Stimulated activated naive B cell treated with anti-CD40 and anti-IgM and Interleukin-4, amounts not matched to agents 10 μg/mL and 1 μg/mL and 100 μg/mL, for 72 hours (primary cell): ENCODE results near the gene CXXC5.
A peak's percentile ranks its signal among the peaks of the same experiment; 100 is the strongest.

Experiments used
- ATAC-seq, 2 donors: fragments of 150-1000 bp; cut with Tn5 transposase; replicated peaks; 2 replicates each; pipeline ENCODE4 v1.10.0; 2021; ENCODE audit warnings: moderate library complexity in 1 of 2
- DNase-seq: peaks from one replicate; pipeline ENCODE4 v3.0.0; 2021
- H3K27ac Mint-ChIP-seq: one replicate; pipeline ENCODE4 v1.8.0; 2022; ENCODE audit warnings: mild to moderate bottlenecking, mixed read lengths
- H3K27me3 Mint-ChIP-seq, 2 donors: one replicate each; pipeline ENCODE4 v1.8.0; 2022; ENCODE audit warnings: mixed read lengths in 2 of 2
- H3K36me3 Mint-ChIP-seq, 2 donors: one replicate each; pipeline ENCODE4 v1.8.0; 2022; ENCODE audit warnings: mixed read lengths in 2 of 2, mild to moderate bottlenecking in 1 of 2
- H3K4me1 Mint-ChIP-seq, 2 donors: one replicate each; pipeline ENCODE4 v1.8.0; 2022; ENCODE audit warnings: mixed read lengths in 2 of 2, mild to moderate bottlenecking in 1 of 2
- H3K4me3 Mint-ChIP-seq, 2 donors: one replicate each; pipeline ENCODE4 v1.8.0; 2022; ENCODE audit warnings: mild to moderate bottlenecking in 2 of 2, mixed read lengths in 2 of 2, moderate library complexity in 1 of 2
- H3K9me3 Mint-ChIP-seq, 2 donors: one replicate each; pipeline ENCODE4 v1.8.0; 2022; ENCODE audit warnings: mixed read lengths in 2 of 2, mild to moderate bottlenecking in 1 of 2

The CXXC5 gene

GRCh38 chr5:139701056-139701741, 53.0 kb downstream of the CXXC5 start:
- H3K27me3 Mint-ChIP-seq = peaks cover 23 to 25% of the 10 kb centered on the region in 2 donors
- peaks cover 50 to 65% of the 10 kb centered on the region in 2 donors for H3K4me1 Mint-ChIP-seq
- H3K36me3 Mint-ChIP-seq = no peaks in the 10 kb centered on the region
- DNase-seq (no peak), ATAC-seq (peak; percentile 7 to 15)
- H3K9me3 Mint-ChIP-seq = no peaks in the 10 kb centered on the region
- peak overlapping the region; percentile 43 to 51 for H3K4me3 Mint-ChIP-seq
- peak overlapping the region; percentile 28 for H3K27ac Mint-ChIP-seq

GRCh38 chr5:139702548-139702947, 54.4 kb downstream of the CXXC5 start:
- H3K4me1 Mint-ChIP-seq = peaks cover 45 to 61% of the 10 kb centered on the region in 2 donors

GRCh38 chr5:139704748-139705147, 56.6 kb downstream of the CXXC5 start:
- ATAC-seq (no peak), DNase-seq (no peak)
- peaks cover 14 to 15% of the 10 kb centered on the region in 2 donors for H3K27me3 Mint-ChIP-seq
- no peaks in the 10 kb centered on the region for H3K9me3 Mint-ChIP-seq
- H3K27ac Mint-ChIP-seq = no peak overlapping the region
- H3K36me3 Mint-ChIP-seq = no peaks in the 10 kb centered on the region
- no peak overlapping the region for H3K4me3 Mint-ChIP-seq
- H3K4me1 Mint-ChIP-seq = peaks cover 40 to 57% of the 10 kb centered on the region in 2 donors

More at GRCh38 chr5:139702548-139702947, 54.4 kb downstream of the CXXC5 start:
- Mint-ChIP-seq H3K27ac (no peak overlapping the region), H3K4me3 (no peak overlapping the region), H3K36me3 (no peaks in the 10 kb centered on the region), H3K27me3 (peaks cover 21 to 23% of the 10 kb centered on the region in 2 donors), H3K9me3 (no peaks in the 10 kb centered on the region)
- ATAC-seq (no peak), DNase-seq (no peak)

- H3K27ac Mint-ChIP-seq = peak overlapping the region; percentile 51
Observed at GRCh38 chr5:139705191-139705590, 57.0 kb downstream of the CXXC5 start.

GRCh38 chr5:139705655-139706587, 57.8 kb downstream of the CXXC5 start:
- DNase-seq (no peak), ATAC-seq (no peak)
- no peaks in the 10 kb centered on the region for H3K36me3 Mint-ChIP-seq
- H3K4me3 Mint-ChIP-seq = no peak overlapping the region
- peaks cover 41 to 63% of the 10 kb centered on the region in 2 donors for H3K4me1 Mint-ChIP-seq
- H3K27me3 Mint-ChIP-seq = peaks cover 12 to 15% of the 10 kb centered on the region in 2 donors
- no peaks in the 10 kb centered on the region for H3K9me3 Mint-ChIP-seq
- H3K27ac Mint-ChIP-seq = peak overlapping the region; percentile 51

More at GRCh38 chr5:139705191-139705590, 57.0 kb downstream of the CXXC5 start:
- Mint-ChIP-seq H3K4me3 (no peak overlapping the region), H3K36me3 (no peaks in the 10 kb centered on the region), H3K9me3 (no peaks in the 10 kb centered on the region), H3K4me1 (peaks cover 43 to 59% of the 10 kb centered on the region in 2 donors), H3K27me3 (peaks cover 14 to 15% of the 10 kb centered on the region in 2 donors)
- ATAC-seq = no peak
- DNase-seq = no peak

GRCh38 chr5:139707445-139708003, 59.4 kb downstream of the CXXC5 start:
- Mint-ChIP-seq H3K27ac (no peak overlapping the region), H3K4me3 (no peak overlapping the region), H3K27me3 (peaks cover 0 to 10% of the 10 kb centered on the region in 2 donors), H3K9me3 (no peaks in the 10 kb centered on the region), H3K36me3 (no peaks in the 10 kb centered on the region), H3K4me1 (peaks cover 37 to 59% of the 10 kb centered on the region in 2 donors)
- ATAC-seq (no peak), DNase-seq (no peak)

GRCh38 chr5:139708434-139708861, 60.3 kb downstream of the CXXC5 start:
- DNase-seq (no peak), ATAC-seq (no peak)
- H3K4me1 Mint-ChIP-seq = peaks cover 34 to 64% of the 10 kb centered on the region in 2 donors
- H3K36me3 Mint-ChIP-seq = no peaks in the 10 kb centered on the region
- no peak overlapping the region for H3K27ac Mint-ChIP-seq
- no peaks in the 10 kb centered on the region for H3K9me3 Mint-ChIP-seq
- H3K4me3 Mint-ChIP-seq = no peak overlapping the region
- peaks cover 0 to 6% of the 10 kb centered on the region in 2 donors for H3K27me3 Mint-ChIP-seq

GRCh38 chr5:139708877-139709581, 60.9 kb downstream of the CXXC5 start:
- H3K4me1 Mint-ChIP-seq = peaks cover 32 to 64% of the 10 kb centered on the region in 2 donors
- H3K36me3 Mint-ChIP-seq = no peaks in the 10 kb centered on the region
- peak; percentile 31 to 54 for ATAC-seq
- peak overlapping the region; percentile 47 for H3K27ac Mint-ChIP-seq
- peaks cover 0 to under 1% of the 10 kb centered on the region in 2 donors for H3K27me3 Mint-ChIP-seq
- H3K4me3 Mint-ChIP-seq = peak overlapping the region in 1 of 2 donors; percentile 78
- DNase-seq = peak; percentile 35
- H3K9me3 Mint-ChIP-seq = no peaks in the 10 kb centered on the region

- no peaks in the 10 kb centered on the region for H3K9me3 Mint-ChIP-seq
- peak overlapping the region; percentile 77 to 78 for H3K4me3 Mint-ChIP-seq
- H3K27ac Mint-ChIP-seq = peak overlapping the region; percentile 95
- DNase-seq (peak; percentile 21), ATAC-seq (peak; percentile 24 to 35)
- H3K4me1 Mint-ChIP-seq = peaks cover 32 to 64% of the 10 kb centered on the region in 2 donors
- no peaks in the 10 kb centered on the region for H3K36me3 Mint-ChIP-seq
- H3K27me3 Mint-ChIP-seq = no peaks in the 10 kb centered on the region
Observed at GRCh38 chr5:139709582-139710318, 61.6 kb downstream of the CXXC5 start.

- Mint-ChIP-seq H3K27ac (peak overlapping the region; percentile 95), H3K36me3 (no peaks in the 10 kb centered on the region), H3K27me3 (no peaks in the 10 kb centered on the region), H3K4me1 (peaks cover 30 to 60% of the 10 kb centered on the region in 2 donors), H3K9me3 (no peaks in the 10 kb centered on the region), H3K4me3 (peak overlapping the region; percentile 77 to 78)
- ATAC-seq (peak; percentile 62 to 67), DNase-seq (peak; percentile 67)
Observed at GRCh38 chr5:139710319-139711066, 62.3 kb downstream of the CXXC5 start.

GRCh38 chr5:139711067-139711905, 63.1 kb downstream of the CXXC5 start:
- no peaks in the 10 kb centered on the region for H3K9me3 Mint-ChIP-seq
- H3K36me3 Mint-ChIP-seq = no peaks in the 10 kb centered on the region
- peak; percentile 36 for DNase-seq
- peaks cover 24 to 52% of the 10 kb centered on the region in 2 donors for H3K4me1 Mint-ChIP-seq
- peak overlapping the region; percentile 91 for H3K27ac Mint-ChIP-seq
- peak; percentile 52 to 55 for ATAC-seq
- peak overlapping the region; percentile 78 to 82 for H3K4me3 Mint-ChIP-seq
- no peaks in the 10 kb centered on the region for H3K27me3 Mint-ChIP-seq

GRCh38 chr5:139711906-139712224, 63.7 kb downstream of the CXXC5 start:
- no peaks in the 10 kb centered on the region for H3K36me3 Mint-ChIP-seq
- DNase-seq (no peak), ATAC-seq (peak in 1 of 2 donors; percentile 7)
- H3K9me3 Mint-ChIP-seq = no peaks in the 10 kb centered on the region
- H3K4me3 Mint-ChIP-seq = peak overlapping the region; percentile 78 to 82
- H3K27me3 Mint-ChIP-seq = no peaks in the 10 kb centered on the region
- H3K27ac Mint-ChIP-seq = peak overlapping the region; percentile 91
- peaks cover 24 to 47% of the 10 kb centered on the region in 2 donors for H3K4me1 Mint-ChIP-seq
